Keratinocyte (primary cell): ENCODE results near the gene NUTF2. TPM values are rescaled to one million over a fixed set of nuclear protein-coding genes. Genes with fewer than 3 reads are reported as not detected.

ENCODE experiments used
- DNase-seq: peaks from one replicate; pipeline ENCODE4 v3.0.0-alpha.2; 2011; ENCODE audit warnings: low read depth, missing footprints, low spot score
- FAIRE-seq: peaks from 2 replicates; lab custom pipeline; 2011; peaks lifted over from hg19 to GRCh38; lab: Jason Lieb, UNC
- H2AFZ ChIP-seq: 2 replicates; pipeline ENCODE4 v1.6.0; 2012; ENCODE audit warnings: low read length, control low read depth, inconsistent platforms; ENCODE audit not compliant: control insufficient read depth
- H3K27ac ChIP-seq: 2 replicates; pipeline ENCODE4 v1.5.1; 2011; ENCODE audit warnings: low read length; ENCODE audit not compliant: control insufficient read depth, insufficient read depth
- H3K27me3 ChIP-seq: 3 replicates; pipeline ENCODE4 v1.6.0; 2011; ENCODE audit warnings: low read length; ENCODE audit not compliant: control insufficient read depth, insufficient read depth; ENCODE audit errors: extremely low read depth
- H3K36me3 ChIP-seq, 2 experiments: 2 replicates in 1 of 2; 3 replicates in 1 of 2; pipeline ENCODE4 v1.5.1; 2011; ENCODE audit warnings: low read length in 2 of 2, mild to moderate bottlenecking in 1 of 2; ENCODE audit not compliant: control insufficient read depth in 2 of 2, insufficient read depth in 2 of 2; ENCODE audit errors: extremely low read depth in 1 of 2
- H3K4me1 ChIP-seq: 3 replicates; pipeline ENCODE4 v1.5.1; 2011; ENCODE audit warnings: low read length; ENCODE audit not compliant: control insufficient read depth, insufficient read depth; ENCODE audit errors: extremely low read depth
- H3K4me2 ChIP-seq: 3 replicates; pipeline ENCODE4 v1.6.0; 2011; ENCODE audit warnings: low read depth, low read length; ENCODE audit not compliant: control insufficient read depth, insufficient read depth; ENCODE audit errors: extremely low read depth
- H3K4me3 ChIP-seq, 3 experiments: fragments of 200-600 bp in 1 of 3; sonication (generic) in 1 of 3; 2 replicates in 2 of 3; 3 replicates in 1 of 3; pipeline ENCODE4 v1.5.1; 2011 to 2016; ENCODE audit warnings: low read length in 3 of 3, mild to moderate bottlenecking in 3 of 3, control low read depth in 2 of 3, inconsistent platforms in 1 of 3, low read depth in 1 of 3, mixed read lengths in 1 of 3, mixed run types in 1 of 3, moderate library complexity in 1 of 3; ENCODE audit not compliant: control insufficient read depth in 2 of 3, insufficient read depth in 2 of 3; ENCODE audit errors: extremely low read depth in 1 of 3
- H3K79me2 ChIP-seq: 2 replicates; pipeline ENCODE4 v1.6.0; 2012; ENCODE audit warnings: low read length; ENCODE audit not compliant: control insufficient read depth, insufficient read depth
- H3K9ac ChIP-seq: 3 replicates; pipeline ENCODE4 v1.6.0; 2011; ENCODE audit warnings: low read length; ENCODE audit not compliant: control insufficient read depth, insufficient read depth; ENCODE audit errors: extremely low read depth
- H3K9me1 ChIP-seq: 3 replicates; pipeline ENCODE4 v1.6.0; 2011; ENCODE audit warnings: low read length; ENCODE audit not compliant: control insufficient read depth, insufficient read depth; ENCODE audit errors: extremely low read depth
- H3K9me3 ChIP-seq: 2 replicates; pipeline ENCODE4 v1.5.1; 2012; ENCODE audit warnings: low read depth, low read length; ENCODE audit not compliant: control insufficient read depth
- H4K20me1 ChIP-seq: 3 replicates; pipeline ENCODE4 v1.6.0; 2011; ENCODE audit warnings: low read length; ENCODE audit not compliant: control insufficient read depth, insufficient read depth; ENCODE audit errors: extremely low read depth
- CTCF ChIP-seq, 3 experiments: IDR thresholded peaks in 1 of 3; conservative IDR thresholded peaks in 1 of 3; optimal IDR thresholded peaks in 1 of 3; 2 replicates in 2 of 3; 3 replicates in 1 of 3; pipeline versions ENCODE3 to v1.5.1; 2011; ENCODE audit warnings: low read length in 3 of 3, mild to moderate bottlenecking in 3 of 3, moderate library complexity in 2 of 3, control low read depth in 1 of 3, inconsistent platforms in 1 of 3; ENCODE audit not compliant: insufficient read depth in 2 of 3; ENCODE audit errors: extremely low read depth in 1 of 3
- EZH2 ChIP-seq: IDR thresholded peaks from one replicate; pipeline ENCODE4 v1.6.1; 2012; ENCODE audit warnings: inconsistent platforms, mild to moderate bottlenecking, low read length, moderate library complexity
- dilution Hi-C: fragments of 300-500 bp; cut with MboI; formaldehyde crosslinking; loops from one replicate; pipeline ENCODE4 v1.7.0; 2020; ENCODE audit warnings: low sequenced_read_pairs; ENCODE audit not compliant: extremely low pct_ligation_motif_present
- polyA plus RNA-seq, 5 experiments: library from polyadenylated mRNA; depleted of rRNA in 3 of 5; stranded (reverse) in 3 of 5; stranded (forward) in 1 of 5; unstranded in 1 of 5; fragments of >200 nt; gene quantifications; 1 replicate in 1 of 5; 2 replicates in 3 of 5; 3 replicates in 1 of 5; pipeline versions ENCODE4 v1.2.1 to v1.2.3, GENCODE V29; 2011 to 2012; ENCODE audit warnings: missing spikeins in 2 of 5, low read depth in 1 of 5, low replicate concordance in 1 of 5

NUTF2 gene
- polyA plus RNA-seq, 1 donor (not counting 4 experiments of a cell fraction or from before 2014, with no cell fraction given), result 189 TPM

- H3K4me1 ChIP-seq, result peaks cover 27% of the 10 kb centered on the region
- TF ChIP-seq EZH2 (no peak), CTCF (optimal IDR thresholded peaks at IDR 0.05 in 1 of 3, IDR thresholded peaks at IDR 0.05 in 1 of 3, conservative IDR thresholded peaks at IDR 0.05 in 1 of 3; ENCODE audit: extremely low read depth in 1 of 3, insufficient read depth in 2 of 3, low read length in 3 of 3) (no peak)
- H3K9me3 ChIP-seq, result no peaks in the 10 kb centered on the region
- no peaks in the 10 kb centered on the region for H3K27me3 ChIP-seq
- H3K79me2 ChIP-seq, result peaks cover 6% of the 10 kb centered on the region
- no peak overlapping the region for H3K9ac ChIP-seq
- FAIRE-seq, result peak; percentile 39
- no peak overlapping the region for H3K4me2 ChIP-seq
- no peak overlapping the region for H2AFZ ChIP-seq
- peaks cover 11% of the 10 kb centered on the region for H3K9me1 ChIP-seq
- H3K36me3 ChIP-seq, result peaks cover 4% of the 10 kb centered on the region in 2 experiments
- no peak for DNase-seq
- no peak overlapping the region for H3K27ac ChIP-seq
- H3K4me3 ChIP-seq, result no peak overlapping the region
- dilution Hi-C loops, result no loop called here
- H4K20me1 ChIP-seq, result peaks cover 17% of the 10 kb centered on the region
Observed at GRCh38 chr16:67915831-67916723, 69.3 kb downstream of the NUTF2 start.

- Histone ChIP-seq H3K79me2 (peaks cover 6% of the 10 kb centered on the region), H3K9ac (no peak overlapping the region), H3K4me1 (peaks cover 27% of the 10 kb centered on the region), H3K36me3 (peaks cover 4 to 8% of the 10 kb centered on the region in 2 experiments), H2AFZ (no peak overlapping the region), H3K4me3 (no peak overlapping the region), H4K20me1 (peaks cover 17% of the 10 kb centered on the region), H3K27ac (peak overlapping the region; percentile 10), H3K9me3 (no peaks in the 10 kb centered on the region), H3K27me3 (no peaks in the 10 kb centered on the region), H3K4me2 (peak overlapping the region; percentile 3), H3K9me1 (peaks cover 11% of the 10 kb centered on the region)
- TF ChIP-seq EZH2, result no peak
- no peak for TF ChIP-seq CTCF (optimal IDR thresholded peaks at IDR 0.05 in 1 of 3, IDR thresholded peaks at IDR 0.05 in 1 of 3, conservative IDR thresholded peaks at IDR 0.05 in 1 of 3; ENCODE audit: extremely low read depth in 1 of 3, insufficient read depth in 2 of 3, low read length in 3 of 3)
- dilution Hi-C loops, result no loop called here
- DNase-seq, result no peak
- FAIRE-seq, result no peak
Observed at GRCh38 chr16:67917140-67917851, 70.6 kb downstream of the NUTF2 start.
